ENCODE results near the gene FER1L5. TPM values are rescaled to one million over a fixed set of nuclear protein-coding genes. Genes with fewer than 3 reads are reported as not detected.

The FER1L5 gene
- total RNA-seq, 1 experiment from 2014 or later: 0.24 TPM

DNA sequence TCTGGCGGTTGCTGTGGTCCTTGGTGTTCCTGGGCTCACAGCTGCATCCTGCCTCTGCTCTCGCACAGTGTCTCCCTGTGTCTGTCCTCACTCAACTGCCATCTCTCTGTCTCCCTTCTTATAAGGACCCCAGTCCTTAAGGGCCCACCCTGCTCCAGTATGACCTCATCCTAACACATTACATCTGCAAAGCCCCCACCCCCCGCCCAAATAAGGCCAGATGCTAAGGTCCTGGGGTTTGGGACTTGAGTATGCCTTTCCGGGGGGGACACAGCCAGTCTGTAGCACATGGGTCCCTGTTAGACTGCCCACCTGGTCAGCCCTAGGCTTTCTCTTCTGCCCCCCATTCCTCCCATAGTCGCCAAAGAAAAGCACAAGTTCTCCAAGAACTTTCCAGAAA, 40.7 kb downstream of the FER1L5 start:
- no peak overlapping the region for H3K4me3 ChIP-seq (ENCODE audit: insufficient read depth, low read depth, low read length)
- no peaks in the 10 kb centered on the region for H3K27me3 ChIP-seq (ENCODE audit: control insufficient read depth, insufficient read depth, low read length)
- no peaks in the 10 kb centered on the region for H3K36me3 ChIP-seq (replicated peaks; ENCODE audit: control insufficient read depth, insufficient read depth, low read length)
- no peak for DNase-seq

- Histone ChIP-seq H3K27me3 (ENCODE audit: control insufficient read depth, insufficient read depth, low read length) (no peaks in the 10 kb centered on the region), H3K36me3 (replicated peaks; ENCODE audit: control insufficient read depth, insufficient read depth, low read length) (no peaks in the 10 kb centered on the region), H3K4me3 (ENCODE audit: insufficient read depth, low read depth, low read length) (no peak overlapping the region)
- DNase-seq: no peak
Observed at GRCh38 chr2:96683972-96684820, 41.6 kb downstream of the FER1L5 start.

DNA sequence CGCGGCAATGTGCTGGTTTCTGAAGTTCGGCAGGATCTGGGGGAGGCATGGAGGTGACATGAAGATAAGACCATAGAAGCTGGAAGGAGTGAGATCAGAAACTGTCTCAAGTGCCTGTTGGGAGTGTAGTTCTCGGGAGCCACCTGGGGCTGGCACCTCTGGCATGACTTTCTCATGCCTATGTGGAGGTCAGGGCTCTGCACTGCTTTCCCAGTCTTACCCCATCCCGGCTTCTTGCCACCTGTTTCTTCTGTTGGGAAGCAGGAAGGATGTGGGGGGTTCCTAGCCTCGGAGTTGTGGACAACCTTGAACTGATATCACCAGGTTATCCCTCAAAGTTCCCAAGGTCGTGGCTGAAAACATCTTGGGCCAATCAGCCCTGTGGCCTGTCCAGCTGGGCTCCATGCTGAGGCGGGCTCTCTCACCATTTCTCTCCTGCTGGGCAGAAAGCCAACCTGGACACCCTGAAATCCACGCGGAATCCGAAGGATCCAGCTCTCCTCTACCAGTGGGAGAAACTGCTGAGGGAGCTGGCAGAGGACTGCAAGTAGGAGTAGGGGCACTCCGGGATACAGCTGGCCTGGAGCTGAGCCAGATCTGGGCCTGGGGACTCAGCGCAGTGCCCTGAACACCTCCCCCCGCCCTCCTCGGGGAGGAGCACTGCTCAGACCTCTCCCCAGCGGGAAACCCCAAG, 42.5 kb downstream of the FER1L5 start:
- H3K27me3 ChIP-seq (ENCODE audit: control insufficient read depth, insufficient read depth, low read length): no peaks in the 10 kb centered on the region
- no peaks in the 10 kb centered on the region for H3K36me3 ChIP-seq (replicated peaks; ENCODE audit: control insufficient read depth, insufficient read depth, low read length)
- DNase-seq: no peak
- H3K4me3 ChIP-seq (ENCODE audit: insufficient read depth, low read depth, low read length): no peak overlapping the region

DNA sequence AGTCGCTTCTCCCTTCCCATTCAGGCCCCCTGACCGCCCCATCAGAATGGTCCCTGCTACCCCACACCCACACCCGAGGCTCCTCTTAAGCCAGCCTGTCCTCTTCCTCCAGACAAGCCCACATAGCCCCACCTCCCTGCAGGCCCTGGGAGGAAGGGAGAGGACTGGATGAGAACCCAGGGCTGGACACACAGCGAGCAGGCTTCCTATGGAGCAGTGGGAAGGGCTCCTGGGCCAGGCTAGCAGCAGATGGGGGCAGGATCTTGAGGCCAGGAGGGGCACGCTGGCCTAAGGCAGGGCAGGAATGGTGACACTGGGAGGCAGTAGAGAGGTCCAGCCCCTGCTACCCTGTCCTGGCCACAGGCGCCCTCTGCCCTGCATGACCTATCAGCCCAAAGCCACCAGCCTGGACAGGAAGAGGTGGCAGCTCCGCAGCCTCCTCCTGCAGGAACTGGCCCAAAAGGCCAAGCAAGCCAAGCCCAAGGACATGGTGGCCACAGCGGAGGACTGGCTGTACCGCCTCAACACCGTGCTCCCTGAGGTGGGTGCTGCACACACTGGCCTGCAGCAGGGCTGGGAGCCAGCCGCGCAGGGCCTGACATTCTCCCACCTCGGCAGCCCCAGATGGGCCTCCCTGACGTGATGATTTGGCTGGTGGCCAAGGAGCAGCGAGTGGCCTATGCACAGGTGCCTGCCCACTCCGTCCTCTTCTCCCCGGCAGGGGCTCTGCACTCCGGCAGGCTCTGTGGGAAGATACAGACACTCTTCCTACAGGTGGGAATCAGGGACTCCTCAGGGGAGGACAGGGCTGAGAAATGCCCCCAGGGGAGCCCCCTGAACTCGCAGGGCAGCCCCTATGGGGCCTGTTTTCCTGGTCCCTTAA, 43.3 kb downstream of the FER1L5 start:
- H3K27me3 ChIP-seq (ENCODE audit: control insufficient read depth, insufficient read depth, low read length): no peaks in the 10 kb centered on the region
- H3K36me3 ChIP-seq (replicated peaks; ENCODE audit: control insufficient read depth, insufficient read depth, low read length): no peaks in the 10 kb centered on the region
- H3K4me3 ChIP-seq (ENCODE audit: insufficient read depth, low read depth, low read length): no peak overlapping the region
- DNase-seq: peak; percentile 85

- Histone ChIP-seq H3K27me3 (ENCODE audit: control insufficient read depth, insufficient read depth, low read length) (no peaks in the 10 kb centered on the region), H3K36me3 (replicated peaks; ENCODE audit: control insufficient read depth, insufficient read depth, low read length) (no peaks in the 10 kb centered on the region), H3K4me3 (ENCODE audit: insufficient read depth, low read depth, low read length) (no peak overlapping the region)
- no peak for DNase-seq
Observed at GRCh38 chr2:96687266-96687665, 44.7 kb downstream of the FER1L5 start.

DNA sequence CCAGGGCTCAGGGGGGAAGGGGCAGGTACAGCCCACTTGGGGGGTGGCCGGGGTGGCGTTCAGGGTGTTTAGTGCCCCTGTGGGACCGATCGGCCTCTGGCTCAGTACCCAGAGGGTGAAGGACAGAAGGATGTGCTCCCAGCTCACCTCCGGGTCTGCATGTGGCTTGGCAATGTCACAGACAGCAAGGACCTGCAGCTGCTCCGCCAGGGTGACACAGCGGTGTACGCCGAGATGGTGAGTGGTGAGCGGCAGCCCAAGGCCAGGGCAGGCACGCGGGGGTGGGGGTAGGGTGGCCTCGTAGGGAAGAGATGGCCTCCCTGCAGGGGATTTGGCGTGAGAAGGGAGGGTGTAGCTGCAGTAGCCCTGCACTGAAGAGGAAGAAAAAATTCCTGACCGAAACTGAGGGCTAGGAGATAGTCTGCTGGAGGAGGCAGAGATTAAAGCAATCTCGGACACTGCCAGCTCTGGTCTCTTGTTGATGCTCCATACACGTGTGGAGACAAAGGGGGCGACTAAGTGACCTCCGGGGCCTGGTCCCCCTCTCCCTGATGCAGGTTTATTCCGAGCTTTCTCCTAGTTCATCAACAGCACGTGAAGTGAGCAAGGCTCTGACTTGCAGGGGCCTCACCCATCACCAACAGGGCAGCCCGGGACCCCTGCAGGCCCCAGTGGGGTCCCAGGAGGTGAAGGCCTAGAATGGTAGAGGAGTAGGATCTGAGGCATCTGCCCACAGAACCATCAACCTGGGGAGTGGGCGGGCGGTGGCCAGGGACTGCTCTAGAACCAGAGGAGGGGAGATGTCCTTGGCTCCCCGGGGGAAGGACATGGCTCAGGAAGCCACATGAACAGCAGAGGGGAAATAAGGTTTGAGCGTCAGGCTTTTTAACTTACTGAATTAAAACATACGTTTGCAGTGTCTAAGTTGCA, 45.4 kb downstream of the FER1L5 start:
- no peaks in the 10 kb centered on the region for H3K36me3 ChIP-seq (replicated peaks; ENCODE audit: control insufficient read depth, insufficient read depth, low read length)
- H3K4me3 ChIP-seq (ENCODE audit: insufficient read depth, low read depth, low read length): no peak overlapping the region
- peak; percentile 61 for DNase-seq
- H3K27me3 ChIP-seq (ENCODE audit: control insufficient read depth, insufficient read depth, low read length): no peaks in the 10 kb centered on the region

GRCh38 chr2:96688649-96689430, 46.3 kb downstream of the FER1L5 start:
- Histone ChIP-seq H3K4me3 (ENCODE audit: insufficient read depth, low read depth, low read length) (no peak overlapping the region), H3K36me3 (replicated peaks; ENCODE audit: control insufficient read depth, insufficient read depth, low read length) (no peaks in the 10 kb centered on the region), H3K27me3 (ENCODE audit: control insufficient read depth, insufficient read depth, low read length) (no peaks in the 10 kb centered on the region)
- peak; percentile 51 for DNase-seq

DNA sequence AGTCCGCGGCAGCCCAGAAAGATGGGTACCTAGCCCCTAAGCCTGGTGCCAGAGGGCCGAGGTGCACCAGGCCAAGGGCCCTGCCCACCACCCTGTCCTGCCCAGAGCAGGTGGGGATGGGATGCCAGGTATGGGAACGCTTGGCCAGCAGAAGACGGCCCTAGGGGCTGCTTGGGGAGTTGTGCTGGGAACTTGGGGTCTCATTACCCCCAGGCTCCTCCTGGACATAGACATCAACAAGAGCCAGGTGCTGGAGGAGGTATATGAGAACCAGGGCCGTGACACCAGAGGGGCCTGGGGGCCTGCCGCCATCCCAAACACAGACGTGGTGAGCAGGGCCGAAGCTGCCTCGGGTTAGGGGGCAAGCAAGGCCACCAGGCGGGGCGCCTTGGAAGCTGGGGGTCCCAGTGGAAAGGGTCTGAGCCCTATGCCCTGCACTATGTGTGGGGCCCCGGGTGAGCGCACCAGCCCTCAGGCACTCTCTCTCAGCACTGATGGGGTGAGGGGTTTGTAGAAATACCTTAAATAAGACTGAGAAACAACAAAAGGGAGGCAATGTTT, 46.9 kb downstream of the FER1L5 start:
- Histone ChIP-seq H3K36me3 (replicated peaks; ENCODE audit: control insufficient read depth, insufficient read depth, low read length) (no peaks in the 10 kb centered on the region), H3K4me3 (ENCODE audit: insufficient read depth, low read depth, low read length) (no peak overlapping the region), H3K27me3 (ENCODE audit: control insufficient read depth, insufficient read depth, low read length) (no peaks in the 10 kb centered on the region)
- peak; percentile 51 for DNase-seq

DNA sequence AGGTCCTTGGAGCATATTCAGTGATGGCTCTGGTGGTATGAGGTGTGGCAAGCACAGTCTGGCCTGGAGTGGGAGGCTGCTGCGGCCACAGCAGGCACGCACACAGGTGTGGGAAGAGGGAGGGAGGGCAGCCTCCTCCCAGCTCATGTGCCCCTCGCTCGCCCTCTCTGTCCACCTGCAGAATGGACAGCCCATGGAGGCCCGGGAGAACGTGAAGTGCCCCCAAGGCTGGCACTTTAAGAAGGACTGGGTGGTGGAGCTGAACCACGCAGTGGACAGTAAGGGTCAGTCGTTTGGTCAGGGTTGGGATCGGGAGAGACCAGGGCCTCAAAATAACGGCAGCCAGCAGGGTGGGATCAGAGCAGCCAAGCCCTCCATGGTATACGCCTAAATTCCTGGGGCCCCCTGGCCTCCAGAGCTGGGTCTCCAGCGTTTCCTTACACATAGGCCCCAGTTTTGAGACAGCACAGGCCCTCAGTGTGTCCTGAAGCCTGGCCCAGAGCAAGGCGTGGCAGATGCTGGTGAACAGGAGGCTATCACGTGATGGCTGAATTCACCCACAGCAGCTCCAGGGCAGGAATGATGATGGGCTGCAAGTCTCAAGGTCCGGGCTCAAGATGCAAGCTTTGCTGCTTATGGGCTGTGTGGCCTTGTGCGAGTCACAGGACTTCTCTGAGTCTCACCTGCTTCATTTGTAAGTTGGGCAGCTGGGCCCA, 47.9 kb downstream of the FER1L5 start:
- Histone ChIP-seq H3K36me3 (replicated peaks; ENCODE audit: control insufficient read depth, insufficient read depth, low read length) (no peaks in the 10 kb centered on the region), H3K27me3 (ENCODE audit: control insufficient read depth, insufficient read depth, low read length) (no peaks in the 10 kb centered on the region), H3K4me3 (ENCODE audit: insufficient read depth, low read depth, low read length) (no peak overlapping the region)
- DNase-seq: peak; percentile 50

DNA sequence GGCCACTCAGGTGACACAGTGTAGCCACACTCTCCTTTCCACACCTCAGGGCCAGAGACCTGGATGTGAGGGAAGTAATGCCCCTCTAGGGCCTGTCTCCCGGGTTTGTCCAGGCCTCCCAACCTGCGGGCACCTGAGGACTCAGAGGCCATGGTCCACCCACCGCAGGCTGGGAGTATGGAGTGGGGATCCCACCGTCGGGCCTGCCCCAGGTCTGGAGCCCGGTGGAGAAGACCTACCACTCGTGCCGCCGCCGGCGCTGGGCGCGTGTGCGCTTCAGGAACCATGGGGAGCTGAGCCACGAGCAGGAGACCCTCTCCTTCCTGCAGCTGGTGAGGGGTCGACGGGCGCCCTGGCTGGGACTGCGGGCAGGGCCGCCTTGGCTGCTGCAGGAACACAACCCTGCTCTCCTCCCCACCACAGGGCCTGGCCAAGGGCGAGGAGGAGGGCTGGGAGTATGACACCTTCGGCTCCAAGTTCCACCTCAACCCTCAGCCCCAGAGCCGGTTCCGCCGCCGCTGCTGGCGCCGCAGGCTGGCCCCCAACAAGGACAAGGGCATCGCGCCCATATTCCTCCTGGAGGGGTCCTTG, 48.6 kb downstream of the FER1L5 start:
- Histone ChIP-seq H3K36me3 (replicated peaks; ENCODE audit: control insufficient read depth, insufficient read depth, low read length) (no peaks in the 10 kb centered on the region), H3K27me3 (ENCODE audit: control insufficient read depth, insufficient read depth, low read length) (no peaks in the 10 kb centered on the region), H3K4me3 (ENCODE audit: insufficient read depth, low read depth, low read length) (no peak overlapping the region)
- DNase-seq: peak; percentile 47

DNA sequence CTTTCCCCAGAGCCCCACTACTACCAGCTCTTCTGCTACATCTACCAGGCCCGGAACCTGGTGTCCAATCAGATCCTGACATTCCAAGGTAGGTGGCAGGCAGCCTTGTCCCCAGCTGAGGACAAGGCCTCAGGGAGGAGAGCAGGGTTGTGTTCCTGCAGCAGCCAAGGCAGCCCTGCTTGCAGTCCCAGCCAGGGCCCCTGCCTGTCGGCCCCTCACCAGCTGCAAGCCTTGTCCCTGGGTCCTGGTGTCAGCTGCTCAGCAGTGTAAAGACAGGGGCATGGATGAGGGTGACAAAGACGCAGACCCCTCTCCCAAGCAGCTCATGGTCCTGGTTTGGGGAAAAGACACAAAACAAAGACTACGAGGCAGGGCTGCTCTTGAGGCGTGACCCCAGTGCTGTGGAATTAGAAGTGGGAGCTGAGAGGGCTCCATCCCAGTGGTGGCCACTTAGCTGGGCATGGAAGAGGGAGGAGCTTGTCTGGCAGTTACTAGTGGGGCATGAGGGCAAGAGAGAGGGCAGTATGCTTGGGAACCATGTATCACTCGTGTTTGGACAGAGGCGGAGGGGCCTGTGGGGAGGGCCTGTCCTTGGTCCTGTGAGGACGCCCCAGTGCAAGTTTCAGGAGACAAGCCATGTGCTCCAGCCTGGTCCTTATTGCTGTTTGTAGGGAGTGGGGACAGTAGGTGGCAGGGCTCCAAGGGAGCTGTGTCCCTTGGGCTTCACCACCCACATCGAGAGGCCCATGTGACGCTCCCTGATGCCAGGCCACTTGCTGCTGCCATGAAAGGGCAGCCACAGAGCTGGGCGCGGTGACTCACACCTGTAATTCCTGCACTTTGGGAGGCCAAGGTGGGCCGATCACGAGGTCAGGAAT, 49.8 kb downstream of the FER1L5 start:
- Histone ChIP-seq H3K36me3 (replicated peaks; ENCODE audit: control insufficient read depth, insufficient read depth, low read length) (no peaks in the 10 kb centered on the region), H3K4me3 (ENCODE audit: insufficient read depth, low read depth, low read length) (no peak overlapping the region), H3K27me3 (ENCODE audit: control insufficient read depth, insufficient read depth, low read length) (no peaks in the 10 kb centered on the region)
- DNase-seq: no peak
